KMS-11 (cell line): ENCODE data around the gene NSMCE3.

Source experiments
- H2AFZ ChIP-seq: fragments of 200-600 bp; sonication (generic); 2 replicates; pipeline ENCODE4 v1.6.1; 2016; ENCODE audit warnings: antibody characterized with exemption, mixed run types, low read depth
- H3K27ac ChIP-seq: fragments of 200-600 bp; sonication (generic); 2 replicates; pipeline ENCODE4 v1.6.1; 2016; ENCODE audit warnings: mild to moderate bottlenecking, mixed run types
- H3K27me3 ChIP-seq: fragments of 200-600 bp; sonication (generic); 2 replicates; pipeline ENCODE4 v1.6.1; 2017; ENCODE audit warnings: mild to moderate bottlenecking, low read depth, mixed run types, moderate library complexity; ENCODE audit not compliant: insufficient read depth
- H3K36me3 ChIP-seq: fragments of 200-600 bp; sonication (generic); 2 replicates; pipeline ENCODE4 v1.6.1; 2017; ENCODE audit warnings: mild to moderate bottlenecking, mixed run types; ENCODE audit not compliant: insufficient read depth
- H3K4me1 ChIP-seq: fragments of 200-600 bp; sonication (generic); 2 replicates; pipeline ENCODE4 v1.6.1; 2016; ENCODE audit warnings: mild to moderate bottlenecking, low read depth, mixed run types; ENCODE audit not compliant: poor library complexity, severe bottlenecking
- H3K4me2 ChIP-seq: fragments of 200-600 bp; sonication (generic); 2 replicates; pipeline ENCODE4 v1.7.0; 2016; ENCODE audit warnings: mild to moderate bottlenecking, mixed run types
- H3K4me3 ChIP-seq: fragments of 200-600 bp; sonication (generic); IDR thresholded peaks from 2 replicates; pipeline ENCODE4 v1.6.1; 2017; ENCODE audit warnings: low read depth, low read length, mixed read lengths; ENCODE audit not compliant: insufficient read depth
- H3K79me2 ChIP-seq: fragments of 200-600 bp; sonication (generic); 2 replicates; pipeline ENCODE4 v1.6.1; 2016; ENCODE audit warnings: low read depth, mixed run types; ENCODE audit not compliant: insufficient read depth
- H3K9ac ChIP-seq: fragments of 200-600 bp; sonication (generic); 2 replicates; pipeline ENCODE4 v1.6.1; 2016; ENCODE audit warnings: mild to moderate bottlenecking, mixed run types
- H4K20me1 ChIP-seq: fragments of 200-600 bp; sonication (generic); 2 replicates; pipeline ENCODE4 v1.6.1; 2016; ENCODE audit warnings: mild to moderate bottlenecking, mixed run types; ENCODE audit not compliant: insufficient read depth
- CTCF ChIP-seq: fragments of 200-600 bp; sonication (generic); conservative IDR thresholded peaks from 2 replicates; pipeline ENCODE4 v1.6.1; 2017; ENCODE audit warnings: low read depth, mild to moderate bottlenecking, antibody characterized with exemption, low read length, moderate library complexity, mixed read lengths

Gene NSMCE3

GRCh38 chr15:29269485-29270168 is at the start of gene NSMCE3:
NSMCE3 (minus strand) TSS chr15:29269822; CDS start chr15:29269705, 117 bp downstream.
- peak within 1 kb of the TSS; percentile 90 for H3K9ac ChIP-seq
- no peaks in the 10 kb centered on the region for H3K36me3 ChIP-seq
- no peak for TF ChIP-seq CTCF
- H3K27ac ChIP-seq = peak within 1 kb of the TSS; percentile 86
- H3K4me1 ChIP-seq = peaks cover 24% of the 10 kb centered on the region
- peak within 1 kb of the TSS; percentile 70 for H3K4me2 ChIP-seq
- H2AFZ ChIP-seq = peak within 1 kb of the TSS; percentile 79
- no peaks in the 10 kb centered on the region for H4K20me1 ChIP-seq
- H3K4me3 ChIP-seq = no peak within 1 kb of the TSS
- H3K27me3 ChIP-seq = no peaks in the 10 kb centered on the region
- peaks cover 7% of the 10 kb centered on the region for H3K79me2 ChIP-seq

DNA sequence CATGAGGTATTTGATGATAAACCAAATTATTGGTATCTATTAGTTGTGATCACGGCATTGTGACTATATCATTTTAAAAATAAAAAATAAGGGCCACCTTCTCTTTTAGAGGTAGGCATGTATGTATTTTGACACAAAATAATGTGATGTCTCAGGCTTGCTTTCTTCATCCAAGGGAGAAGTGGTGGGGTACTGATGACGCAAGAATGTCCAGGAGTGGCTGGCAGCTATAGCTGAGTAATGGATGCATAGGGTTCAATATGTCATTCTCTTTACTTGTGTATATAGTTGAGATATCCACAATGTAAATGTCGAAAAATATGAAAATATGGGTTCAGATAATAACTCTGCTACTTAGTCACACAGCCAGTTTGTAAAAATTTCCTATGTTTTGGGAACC is 46.8 kb upstream of the NSMCE3 start:
- Histone ChIP-seq H3K4me3 (no peak overlapping the region), H3K27me3 (no peaks in the 10 kb centered on the region), H3K36me3 (no peaks in the 10 kb centered on the region), H2AFZ (no peak overlapping the region), H3K4me2 (no peak overlapping the region), H4K20me1 (no peaks in the 10 kb centered on the region), H3K4me1 (no peaks in the 10 kb centered on the region), H3K9ac (no peak overlapping the region), H3K27ac (no peak overlapping the region), H3K79me2 (no peaks in the 10 kb centered on the region)
- TF ChIP-seq CTCF = no peak

DNA sequence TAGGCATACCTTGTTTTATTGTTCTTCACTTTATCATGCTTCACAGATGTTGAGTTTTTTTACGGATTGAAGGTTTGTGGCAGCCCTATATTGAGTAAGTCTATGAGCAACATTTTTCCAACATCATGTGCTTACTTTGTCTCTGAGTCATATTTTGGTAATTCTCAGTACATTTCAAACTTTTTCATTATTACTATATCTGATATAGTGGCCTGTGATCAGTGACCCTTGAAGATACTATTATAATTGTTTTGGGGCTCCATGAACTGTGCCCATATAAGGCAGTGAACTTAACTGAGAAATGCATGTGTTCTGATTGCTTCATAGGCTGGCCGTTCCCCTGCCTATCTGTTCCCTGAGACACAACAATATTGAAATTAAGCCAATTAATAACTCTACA is 42.8 kb upstream of the NSMCE3 start:
- Histone ChIP-seq H4K20me1 (no peaks in the 10 kb centered on the region), H3K4me1 (no peaks in the 10 kb centered on the region), H3K36me3 (no peaks in the 10 kb centered on the region), H3K79me2 (no peaks in the 10 kb centered on the region), H2AFZ (no peak overlapping the region), H3K27ac (no peak overlapping the region), H3K4me2 (no peak overlapping the region), H3K9ac (no peak overlapping the region), H3K4me3 (no peak overlapping the region), H3K27me3 (no peaks in the 10 kb centered on the region)
- TF ChIP-seq CTCF = no peak

DNA sequence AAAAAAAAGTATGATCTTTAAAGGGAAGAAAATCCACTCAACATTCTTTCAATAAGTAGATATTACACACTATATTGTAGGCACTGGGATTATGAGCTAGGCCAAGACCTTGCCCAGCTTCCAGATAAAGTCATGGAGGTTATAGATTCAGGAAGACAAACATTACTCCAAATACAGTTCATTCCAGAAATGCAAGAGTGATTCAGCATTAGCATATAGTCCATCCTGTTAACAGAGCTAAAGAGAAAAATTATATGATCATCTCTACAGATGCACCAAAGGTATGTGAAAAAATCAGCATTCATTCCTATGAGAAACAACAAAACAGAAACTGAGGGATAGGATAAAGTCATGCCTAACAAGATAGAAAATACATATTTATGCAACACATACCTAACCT is 42.1 kb upstream of the NSMCE3 start:
- H3K4me1 ChIP-seq = no peaks in the 10 kb centered on the region
- no peaks in the 10 kb centered on the region for H4K20me1 ChIP-seq
- H3K4me3 ChIP-seq = no peak overlapping the region
- H3K27me3 ChIP-seq = no peaks in the 10 kb centered on the region
- no peaks in the 10 kb centered on the region for H3K79me2 ChIP-seq
- no peak for TF ChIP-seq CTCF
- H3K36me3 ChIP-seq = no peaks in the 10 kb centered on the region
- no peak overlapping the region for H3K9ac ChIP-seq
- H3K27ac ChIP-seq = no peak overlapping the region
- H3K4me2 ChIP-seq = no peak overlapping the region
- no peak overlapping the region for H2AFZ ChIP-seq
